HepG2 (cell line): ENCODE data around the gene ITIH1. TPM values are rescaled to one million over a fixed set of nuclear protein-coding genes. Genes with fewer than 3 reads are reported as not detected.

Experiments
- ATF3 ChIP-seq: sonication (generic); formaldehyde crosslinking; IDR thresholded peaks from 2 replicates; pipeline ENCODE4 v1.4.0; 2020; ENCODE audit warnings: missing genetic modification reagents
- BCL6 ChIP-seq: IDR thresholded peaks from 2 replicates; pipeline ENCODE4 v1.6.1; 2016; ENCODE audit warnings: missing genetic modification reagents, missing compliant biosample characterization
- CBX5 ChIP-seq: sonication (generic); formaldehyde crosslinking; IDR thresholded peaks from 2 replicates; pipeline ENCODE4 v1.4.0; 2020; ENCODE audit warnings: missing genetic modification reagents, borderline replicate concordance
- ELK4 ChIP-seq: sonication (generic); formaldehyde crosslinking; IDR thresholded peaks from 2 replicates; pipeline ENCODE4 v1.9.0; 2021; ENCODE audit warnings: missing genetic modification reagents, borderline replicate concordance
- GMEB2 ChIP-seq: IDR thresholded peaks from 2 replicates; pipeline ENCODE4 v1.6.1; 2016; ENCODE audit warnings: missing biosample characterization, missing genetic modification reagents, low read depth
- IKZF1 ChIP-seq: fragments of 450-650 bp; IDR thresholded peaks from 2 replicates; pipeline ENCODE4 v1.7.1; 2016
- RCOR2 ChIP-seq: IDR thresholded peaks from 2 replicates; pipeline ENCODE4 v1.6.1; 2016; ENCODE audit warnings: missing biosample characterization, missing genetic modification reagents
- SALL1 ChIP-seq: sonication (generic); formaldehyde crosslinking; IDR thresholded peaks from 2 replicates; pipeline ENCODE4 v1.8.0; 2022; ENCODE audit warnings: mild to moderate bottlenecking, missing genetic modification reagents
- SOX6 ChIP-seq, 2 experiments: fragments of 450-650 bp in 1 of 2; sonication (generic) in 1 of 2; formaldehyde crosslinking in 1 of 2; IDR thresholded peaks; 2 replicates each; pipeline versions ENCODE4 v1.4.0 to v1.6.1; 2017 to 2020; ENCODE audit warnings: antibody characterized with exemption in 1 of 2, mild to moderate bottlenecking in 1 of 2, missing genetic modification reagents in 1 of 2
- SP5 ChIP-seq: IDR thresholded peaks from 2 replicates; pipeline ENCODE4 v1.6.1; 2016; ENCODE audit warnings: low read depth, borderline replicate concordance
- ZBTB7B ChIP-seq: sonication (generic); formaldehyde crosslinking; IDR thresholded peaks from 2 replicates; pipeline ENCODE4 v1.4.0; 2020; ENCODE audit warnings: missing genetic modification reagents
- ZNF546 ChIP-seq: sonication (generic); formaldehyde crosslinking; conservative IDR thresholded peaks from 2 replicates; pipeline ENCODE4 v1.8.1; 2023; ENCODE audit warnings: mild to moderate bottlenecking, missing genetic modification reagents
- ZNF615 ChIP-seq: sonication (generic); formaldehyde crosslinking; IDR thresholded peaks from 2 replicates; pipeline ENCODE4 v1.5.0; 2020; ENCODE audit warnings: mild to moderate bottlenecking, missing genetic modification reagents, borderline replicate concordance
- ZNF724P ChIP-seq: sonication (generic); formaldehyde crosslinking; IDR thresholded peaks from 2 replicates; pipeline ENCODE4 v1.8.0; 2022; ENCODE audit warnings: missing genetic modification reagents, borderline replicate concordance
- ZNF784 ChIP-seq: sonication (generic); formaldehyde crosslinking; IDR thresholded peaks from 2 replicates; pipeline ENCODE4 v1.5.1; 2020; ENCODE audit warnings: missing genetic modification reagents, mild to moderate bottlenecking, borderline replicate concordance
- ZNF850 ChIP-seq: sonication (generic); formaldehyde crosslinking; conservative IDR thresholded peaks from 2 replicates; pipeline ENCODE4 v1.9.0; 2021; ENCODE audit warnings: mild to moderate bottlenecking, missing genetic modification reagents
- ZSCAN31 ChIP-seq: sonication (generic); formaldehyde crosslinking; IDR thresholded peaks from 2 replicates; pipeline ENCODE4 v1.5.0; 2020; ENCODE audit warnings: low read depth, mild to moderate bottlenecking, missing genetic modification reagents
- polyA plus RNA-seq, 8 experiments: library from polyadenylated mRNA; depleted of rRNA in 3 of 8; stranded (reverse) in 7 of 8; unstranded in 1 of 8; fragments of >200 nt; fragmentation: Illumina TruSeq in 4 of 8; extraction: Trizol in 4 of 8; gene quantifications; 2 replicates each; pipeline versions ENCODE4 v1.2.1 to v1.2.3, GENCODE V29; 2011 to 2016; ENCODE audit warnings: low read depth in 4 of 8, missing spikeins in 1 of 8, mixed read lengths in 1 of 8; ENCODE audit not compliant: insufficient read depth in 1 of 8
- total RNA-seq, 5 experiments: library from RNA; depleted of rRNA; stranded (reverse); fragments of >200 nt; fragmentation: Illumina TruSeq; extraction: Trizol; gene quantifications; 2 replicates each; pipeline ENCODE4 v1.2.3, GENCODE V29; 2016; ENCODE audit warnings: low read depth in 1 of 5
- TF ChIP-seq, protein P1 (sequence below): sonication (generic); formaldehyde crosslinking; conservative IDR thresholded peaks from 2 replicates; pipeline ENCODE4 v1.4.0; 2020; ENCODE audit warnings: missing genetic modification reagents
- TF ChIP-seq, protein P2 (sequence below): IDR thresholded peaks from 2 replicates; pipeline ENCODE4 v1.6.1; 2016; ENCODE audit warnings: low read depth
- TF ChIP-seq, protein P3 (sequence below): sonication (generic); formaldehyde crosslinking; IDR thresholded peaks from 2 replicates; pipeline ENCODE4 v1.4.0; 2020; ENCODE audit warnings: low read depth, mild to moderate bottlenecking, missing genetic modification reagents
- TF ChIP-seq, protein P4 (sequence below): conservative IDR thresholded peaks from 2 replicates; pipeline ENCODE4 v1.6.1; 2018; ENCODE audit warnings: missing genetic modification reagents

The ITIH1 gene
- total and polyA plus RNA-seq, 2 of the 13 experiments (the other 11 are each of a cell fraction or from before 2014, with no cell fraction given) = 12.3 to 19.6 TPM

DNA sequence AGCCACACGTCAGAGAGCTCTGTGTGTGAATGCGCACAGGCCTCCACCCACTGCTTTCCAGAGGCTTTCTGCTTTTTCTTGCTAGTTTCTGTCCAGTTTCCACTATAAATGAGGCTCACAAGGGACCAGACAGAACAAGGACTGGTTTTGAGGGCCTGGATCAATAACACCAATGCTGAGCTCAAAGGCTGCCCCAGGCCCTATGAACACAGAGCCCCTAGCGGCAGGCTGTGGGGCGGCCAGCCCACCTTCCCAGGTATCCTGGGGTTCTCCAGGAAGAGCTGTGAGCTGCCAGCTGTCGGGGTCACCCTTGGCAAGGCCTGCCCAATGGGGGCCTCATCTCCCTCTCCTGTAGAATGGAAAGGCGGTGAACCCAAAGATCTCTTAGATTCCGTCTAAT lies 15.0 kb downstream of the ITIH1 start (continued):
- TF ChIP-seq, protein P1, sequence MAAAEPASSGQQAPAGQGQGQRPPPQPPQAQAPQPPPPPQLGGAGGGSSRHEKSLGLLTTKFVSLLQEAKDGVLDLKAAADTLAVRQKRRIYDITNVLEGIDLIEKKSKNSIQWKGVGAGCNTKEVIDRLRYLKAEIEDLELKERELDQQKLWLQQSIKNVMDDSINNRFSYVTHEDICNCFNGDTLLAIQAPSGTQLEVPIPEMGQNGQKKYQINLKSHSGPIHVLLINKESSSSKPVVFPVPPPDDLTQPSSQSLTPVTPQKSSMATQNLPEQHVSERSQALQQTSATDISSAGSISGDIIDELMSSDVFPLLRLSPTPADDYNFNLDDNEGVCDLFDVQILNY (CRISPR knock-in tag) = no peak
- TF ChIP-seq IKZF1 = no peak
- no peak for TF ChIP-seq RCOR2 (CRISPR knock-in tag)
- no peak for TF ChIP-seq ZSCAN31 (CRISPR knock-in tag)
- TF ChIP-seq ZNF850 (CRISPR knock-in tag) = no peak
- TF ChIP-seq CBX5 (CRISPR knock-in tag) = no peak; the same call in 1 of the 2 replicates
- TF ChIP-seq ZNF546 (CRISPR knock-in tag) = no peak
- no peak for TF ChIP-seq SOX6 (IDR thresholded peaks at IDR 0.05)
- TF ChIP-seq SOX6 (CRISPR knock-in tag; IDR thresholded peaks at IDR 0.05) = no peak
- TF ChIP-seq, protein P2, sequence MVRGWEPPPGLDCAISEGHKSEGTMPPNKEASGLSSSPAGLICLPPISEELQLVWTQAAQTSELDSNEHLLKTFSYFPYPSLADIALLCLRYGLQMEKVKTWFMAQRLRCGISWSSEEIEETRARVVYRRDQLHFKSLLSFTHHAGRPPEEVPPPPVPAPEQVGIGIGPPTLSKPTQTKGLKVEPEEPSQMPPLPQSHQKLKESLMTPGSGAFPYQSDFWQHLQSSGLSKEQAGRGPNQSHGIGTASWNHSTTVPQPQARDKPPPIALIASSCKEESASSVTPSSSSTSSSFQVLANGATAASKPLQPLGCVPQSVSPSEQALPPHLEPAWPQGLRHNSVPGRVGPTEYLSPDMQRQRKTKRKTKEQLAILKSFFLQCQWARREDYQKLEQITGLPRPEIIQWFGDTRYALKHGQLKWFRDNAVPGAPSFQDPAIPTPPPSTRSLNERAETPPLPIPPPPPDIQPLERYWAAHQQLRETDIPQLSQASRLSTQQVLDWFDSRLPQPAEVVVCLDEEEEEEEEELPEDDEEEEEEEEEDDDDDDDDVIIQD (CRISPR knock-in tag) = no peak
- peak; percentile 34; the same call in 1 of the 2 replicates for TF ChIP-seq BCL6 (CRISPR knock-in tag)
- TF ChIP-seq, protein P3, sequence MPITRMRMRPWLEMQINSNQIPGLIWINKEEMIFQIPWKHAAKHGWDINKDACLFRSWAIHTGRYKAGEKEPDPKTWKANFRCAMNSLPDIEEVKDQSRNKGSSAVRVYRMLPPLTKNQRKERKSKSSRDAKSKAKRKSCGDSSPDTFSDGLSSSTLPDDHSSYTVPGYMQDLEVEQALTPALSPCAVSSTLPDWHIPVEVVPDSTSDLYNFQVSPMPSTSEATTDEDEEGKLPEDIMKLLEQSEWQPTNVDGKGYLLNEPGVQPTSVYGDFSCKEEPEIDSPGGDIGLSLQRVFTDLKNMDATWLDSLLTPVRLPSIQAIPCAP (CRISPR knock-in tag) = no peak
- TF ChIP-seq, protein P4, sequence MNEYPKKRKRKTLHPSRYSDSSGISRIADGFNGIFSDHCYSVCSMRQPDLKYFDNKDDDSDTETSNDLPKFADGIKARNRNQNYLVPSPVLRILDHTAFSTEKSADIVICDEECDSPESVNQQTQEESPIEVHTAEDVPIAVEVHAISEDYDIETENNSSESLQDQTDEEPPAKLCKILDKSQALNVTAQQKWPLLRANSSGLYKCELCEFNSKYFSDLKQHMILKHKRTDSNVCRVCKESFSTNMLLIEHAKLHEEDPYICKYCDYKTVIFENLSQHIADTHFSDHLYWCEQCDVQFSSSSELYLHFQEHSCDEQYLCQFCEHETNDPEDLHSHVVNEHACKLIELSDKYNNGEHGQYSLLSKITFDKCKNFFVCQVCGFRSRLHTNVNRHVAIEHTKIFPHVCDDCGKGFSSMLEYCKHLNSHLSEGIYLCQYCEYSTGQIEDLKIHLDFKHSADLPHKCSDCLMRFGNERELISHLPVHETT (CRISPR knock-in tag) = no peak
- TF ChIP-seq ZNF724P (CRISPR knock-in tag) = no peak
- no peak for TF ChIP-seq ATF3 (CRISPR knock-in tag)
- peak; percentile 78; the same call in 1 of the 2 replicates for TF ChIP-seq ZBTB7B (CRISPR knock-in tag)
- TF ChIP-seq SP5 = peak; percentile 47; the same call in 1 of the 2 replicates
- TF ChIP-seq ZNF784 (CRISPR knock-in tag) = no peak
- peak; percentile 43 for TF ChIP-seq SALL1 (CRISPR knock-in tag)
- TF ChIP-seq ZNF615 (CRISPR knock-in tag) = no peak
- TF ChIP-seq GMEB2 = no peak
- TF ChIP-seq ELK4 (CRISPR knock-in tag) = no peak
